Spleen (tissue), 7 donors: ENCODE results near the gene FOXJ2.

ENCODE experiments used
- POLR2A ChIP-seq, 3 donors: fragments of 450-650 bp; IDR thresholded peaks; one replicate each; pipeline ENCODE4 v1.5.1; 2017; ENCODE audit warnings: antibody characterized with exemption in 3 of 3, mild to moderate bottlenecking in 1 of 3
- POLR2AphosphoS5 ChIP-seq, 3 donors: sonication (generic); formaldehyde crosslinking; IDR thresholded peaks; one replicate each; pipeline ENCODE4 v1.5.1; 2017; ENCODE audit warnings: antibody characterized with exemption in 3 of 3
- TF ChIP-seq, protein P1 (sequence below), 11 experiments: fragments of 200-600 bp in 7 of 11; fragments of 450-650 bp in 4 of 11; sonication (generic) in 4 of 11; IDR thresholded peaks in 8 of 11; conservative IDR thresholded peaks in 3 of 11; 1 replicate in 7 of 11; 2 replicates in 4 of 11; pipeline versions ENCODE4 v1.4.0 to v1.8.0; 2016 to 2021; ENCODE audit warnings: antibody characterized with exemption in 11 of 11, inconsistent platforms in 4 of 11, mild to moderate bottlenecking in 1 of 11
- donor health status: DM: no; HTN: no; CAD: no; lungs with moderate emphysema.
- donor health status: DM: no; HTN: no; CAD: no.
- donor health status: DM: no; HTN: no; CAD: no.

DNA sequence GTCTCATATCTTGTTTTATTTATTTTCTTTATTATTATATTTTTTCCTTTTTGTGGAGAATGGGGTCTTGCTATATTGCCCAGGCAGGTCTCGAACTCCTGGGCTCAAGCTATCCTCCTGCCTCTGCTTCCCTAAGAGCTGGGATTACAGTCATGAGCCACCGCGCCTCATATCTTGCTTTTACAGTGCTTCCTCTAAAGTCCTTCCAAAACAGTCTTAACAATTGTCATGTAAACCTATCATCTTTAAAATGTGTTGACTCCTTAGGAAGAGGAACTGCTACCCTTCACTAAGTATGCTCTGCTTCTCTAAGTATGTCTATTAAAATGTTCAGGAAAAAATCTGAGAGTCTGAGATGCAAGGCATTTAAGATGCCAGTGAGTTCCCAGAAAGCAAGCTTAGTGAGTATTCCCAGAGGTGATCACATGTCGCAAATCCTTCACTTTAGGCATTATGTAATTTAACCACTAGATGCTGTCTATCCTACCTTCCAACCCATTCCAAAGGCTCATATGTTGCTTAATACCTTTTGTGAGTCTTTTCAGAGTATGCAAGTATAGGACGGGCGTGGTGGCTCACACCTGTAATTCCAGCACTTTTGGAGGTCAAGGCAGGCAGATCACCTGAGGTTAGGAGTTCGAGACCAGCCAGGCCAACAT is 19.7 kb upstream of the FOXJ2 start:
- TF ChIP-seq, protein P1, sequence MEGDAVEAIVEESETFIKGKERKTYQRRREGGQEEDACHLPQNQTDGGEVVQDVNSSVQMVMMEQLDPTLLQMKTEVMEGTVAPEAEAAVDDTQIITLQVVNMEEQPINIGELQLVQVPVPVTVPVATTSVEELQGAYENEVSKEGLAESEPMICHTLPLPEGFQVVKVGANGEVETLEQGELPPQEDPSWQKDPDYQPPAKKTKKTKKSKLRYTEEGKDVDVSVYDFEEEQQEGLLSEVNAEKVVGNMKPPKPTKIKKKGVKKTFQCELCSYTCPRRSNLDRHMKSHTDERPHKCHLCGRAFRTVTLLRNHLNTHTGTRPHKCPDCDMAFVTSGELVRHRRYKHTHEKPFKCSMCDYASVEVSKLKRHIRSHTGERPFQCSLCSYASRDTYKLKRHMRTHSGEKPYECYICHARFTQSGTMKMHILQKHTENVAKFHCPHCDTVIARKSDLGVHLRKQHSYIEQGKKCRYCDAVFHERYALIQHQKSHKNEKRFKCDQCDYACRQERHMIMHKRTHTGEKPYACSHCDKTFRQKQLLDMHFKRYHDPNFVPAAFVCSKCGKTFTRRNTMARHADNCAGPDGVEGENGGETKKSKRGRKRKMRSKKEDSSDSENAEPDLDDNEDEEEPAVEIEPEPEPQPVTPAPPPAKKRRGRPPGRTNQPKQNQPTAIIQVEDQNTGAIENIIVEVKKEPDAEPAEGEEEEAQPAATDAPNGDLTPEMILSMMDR (IDR thresholded peaks at IDR 0.05 in 8 of 11, conservative IDR thresholded peaks at IDR 0.05 in 3 of 11), result no peak
- TF ChIP-seq POLR2A (IDR thresholded peaks at IDR 0.05) (no peak), POLR2AphosphoS5 (IDR thresholded peaks at IDR 0.05) (no peak)
